Uterus (tissue), 4 donors: ENCODE measurements around the gene MAGEB1. TPM values are rescaled to one million over a fixed set of nuclear protein-coding genes. Genes with fewer than 3 reads are reported as not detected.

Experiments
- DNase-seq, 2 donors: peaks; one replicate each; pipeline ENCODE4 v3.0.0-alpha.2; 2019 to 2020
- H3K27ac ChIP-seq, 2 donors: fragments of 200-600 bp; sonication (generic); 1 replicate in 1 of 2; 2 replicates in 1 of 2; pipeline ENCODE4 v1.5.1; 2016 to 2018
- H3K27me3 ChIP-seq, 2 donors: fragments of 200-600 bp; sonication (generic); one replicate each; pipeline ENCODE4 v1.5.1; 2018 to 2019; ENCODE audit warnings: control low read depth in 1 of 2
- H3K36me3 ChIP-seq, 2 donors: fragments of 200-600 bp; sonication (generic); one replicate each; pipeline ENCODE4 v1.5.1; 2019; ENCODE audit warnings: control low read depth in 1 of 2
- H3K4me1 ChIP-seq, 2 donors: fragments of 200-600 bp; sonication (generic); one replicate each; pipeline ENCODE4 v1.5.1; 2018 to 2019; ENCODE audit warnings: control low read depth in 1 of 2
- H3K4me3 ChIP-seq, 2 donors: fragments of 200-600 bp; sonication (generic); 1 replicate in 1 of 2; 2 replicates in 1 of 2; pipeline ENCODE4 v1.5.1; 2018 to 2019; ENCODE audit warnings: mild to moderate bottlenecking in 1 of 2
- H3K9me3 ChIP-seq, 2 donors: fragments of 200-600 bp; sonication (generic); one replicate each; pipeline ENCODE4 v1.5.1; 2019; ENCODE audit warnings: control low read depth in 1 of 2
- CTCF ChIP-seq, 4 experiments: fragments of 200-600 bp in 2 of 4; fragments of 450-650 bp in 2 of 4; sonication (generic) in 2 of 4; IDR thresholded peaks; one replicate each; pipeline ENCODE4 v1.5.1; 2016 to 2019; ENCODE audit warnings: antibody characterized with exemption in 4 of 4, mild to moderate bottlenecking in 2 of 4, moderate library complexity in 1 of 4
- POLR2A ChIP-seq, 2 donors: fragments of 450-650 bp; IDR thresholded peaks; one replicate each; pipeline ENCODE4 v1.6.1; 2016; ENCODE audit warnings: antibody characterized with exemption in 2 of 2, mild to moderate bottlenecking in 1 of 2, moderate library complexity in 1 of 2
- intact Hi-C: fragments of 100-400 bp; cut with DNase I; formaldehyde crosslinking; loops from one replicate; pipeline ENCODE4 v1.15.1; 2023; ENCODE audit warnings: low total_unique reads
- total RNA-seq, 4 donors: library from RNA; depleted of rRNA in 3 of 4; stranded (reverse); fragments of >200 nt in 3 of 4; gene quantifications; one replicate each; pipeline versions ENCODE4 v1.1.0 to v1.2.4, GENCODE V29; 2014 to 2023
- donor health status: DM: yes; HTN: yes; CAD: no.

Gene MAGEB1
- total RNA-seq, 4 donors from 2014 or later = not detected

GRCh38 chrX:30270639-30271038 lies 23.7 kb downstream of the MAGEB1 start:
- intact Hi-C loops = no loop called here
- Histone ChIP-seq H3K36me3 (peaks cover 2 to 4% of the 10 kb centered on the region in 2 donors), H3K4me1 (no peaks in the 10 kb centered on the region), H3K4me3 (no peak overlapping the region), H3K27me3 (peaks cover 0 to 4% of the 10 kb centered on the region in 2 donors), H3K27ac (no peak overlapping the region), H3K9me3 (no peaks in the 10 kb centered on the region)
- TF ChIP-seq POLR2A (IDR thresholded peaks at IDR 0.05) (no peak), CTCF (IDR thresholded peaks at IDR 0.05) (no peak)
- no peak for DNase-seq

GRCh38 chrX:30275498-30275897 lies 28.6 kb downstream of the MAGEB1 start:
- Histone ChIP-seq H3K27me3 (peaks cover 0 to 4% of the 10 kb centered on the region in 2 donors), H3K27ac (no peak overlapping the region), H3K4me1 (no peaks in the 10 kb centered on the region), H3K36me3 (no peaks in the 10 kb centered on the region), H3K4me3 (no peak overlapping the region), H3K9me3 (no peaks in the 10 kb centered on the region)
- intact Hi-C loops = no loop called here
- no peak for DNase-seq
- TF ChIP-seq CTCF (IDR thresholded peaks at IDR 0.05) = no peak
- TF ChIP-seq POLR2A (IDR thresholded peaks at IDR 0.05) = no peak

- no peak for DNase-seq
- H3K9me3 ChIP-seq = no peaks in the 10 kb centered on the region
- peaks cover 0 to 4% of the 10 kb centered on the region in 2 donors for H3K27me3 ChIP-seq
- H3K4me1 ChIP-seq = no peaks in the 10 kb centered on the region
- H3K27ac ChIP-seq = no peak overlapping the region
- intact Hi-C loops = no loop called here
- TF ChIP-seq POLR2A (IDR thresholded peaks at IDR 0.05) = no peak
- TF ChIP-seq CTCF (IDR thresholded peaks at IDR 0.05) = no peak
- H3K36me3 ChIP-seq = no peaks in the 10 kb centered on the region
- H3K4me3 ChIP-seq = no peak overlapping the region
Observed at GRCh38 chrX:30278365-30278764, 31.4 kb downstream of the MAGEB1 start.

- no peaks in the 10 kb centered on the region for H3K9me3 ChIP-seq
- no peak overlapping the region for H3K4me3 ChIP-seq
- DNase-seq = no peak
- H3K27ac ChIP-seq = no peak overlapping the region
- H3K27me3 ChIP-seq = peaks cover 0 to 4% of the 10 kb centered on the region in 2 donors
- TF ChIP-seq CTCF (IDR thresholded peaks at IDR 0.05) = no peak
- no peak for TF ChIP-seq POLR2A (IDR thresholded peaks at IDR 0.05)
- intact Hi-C loops = no loop called here
- no peaks in the 10 kb centered on the region for H3K36me3 ChIP-seq
- no peaks in the 10 kb centered on the region for H3K4me1 ChIP-seq
Observed at GRCh38 chrX:30280428-30280827, 33.5 kb downstream of the MAGEB1 start.

- Histone ChIP-seq H3K9me3 (no peaks in the 10 kb centered on the region), H3K4me3 (no peak overlapping the region), H3K4me1 (no peaks in the 10 kb centered on the region), H3K27me3 (peaks cover 0 to 4% of the 10 kb centered on the region in 2 donors), H3K36me3 (no peaks in the 10 kb centered on the region), H3K27ac (no peak overlapping the region)
- no peak for TF ChIP-seq POLR2A (IDR thresholded peaks at IDR 0.05)
- no peak for TF ChIP-seq CTCF (IDR thresholded peaks at IDR 0.05)
- intact Hi-C loops = no loop called here
- no peak for DNase-seq
Observed at GRCh38 chrX:30282527-30282926, 35.6 kb downstream of the MAGEB1 start.
